OCI-M2 (cell line): ENCODE data around the gene TNIK.

Experiments
- DNase-seq: peaks from one replicate; lab custom pipeline; 2025; ENCODE audit not compliant: unreplicated experiment; lab: John Stamatoyannopoulos, UW

Gene TNIK

DNA sequence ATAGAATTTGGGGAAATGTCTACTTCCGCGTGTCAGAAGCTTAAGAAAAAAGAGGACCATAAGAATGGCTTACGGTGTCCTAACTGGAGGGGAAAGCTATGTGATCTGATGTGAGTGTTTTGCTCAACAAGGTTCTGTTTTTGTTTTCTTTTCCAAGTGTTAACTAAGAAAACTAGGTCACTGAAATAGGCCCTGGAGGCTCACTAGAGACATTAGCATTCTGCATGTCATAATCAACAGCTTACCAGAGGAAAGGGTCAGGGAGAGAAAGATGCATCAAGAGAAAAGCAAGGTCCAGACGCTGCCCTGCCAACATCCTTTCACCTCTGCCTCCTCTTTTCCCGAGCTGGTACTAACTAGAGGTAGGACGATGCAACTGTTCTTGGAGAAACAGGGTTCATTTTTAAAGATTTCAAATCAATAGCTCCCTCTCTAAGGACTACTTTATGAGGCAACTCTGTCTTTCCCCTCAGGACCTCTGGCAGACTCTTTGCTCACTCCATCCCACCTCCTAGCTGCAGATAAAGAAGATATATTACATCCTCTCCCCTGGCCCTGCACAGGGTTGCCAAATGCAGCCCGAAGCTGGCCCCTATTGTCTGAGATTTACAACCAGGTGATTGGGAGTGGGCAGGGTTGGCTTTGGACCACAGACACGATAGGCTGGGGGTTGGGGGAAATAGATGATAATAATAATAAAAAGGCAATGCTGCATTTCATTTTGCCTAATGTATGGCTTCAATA lies 223.8 kb downstream of the TNIK start:
- DNase-seq = no peak

DNA sequence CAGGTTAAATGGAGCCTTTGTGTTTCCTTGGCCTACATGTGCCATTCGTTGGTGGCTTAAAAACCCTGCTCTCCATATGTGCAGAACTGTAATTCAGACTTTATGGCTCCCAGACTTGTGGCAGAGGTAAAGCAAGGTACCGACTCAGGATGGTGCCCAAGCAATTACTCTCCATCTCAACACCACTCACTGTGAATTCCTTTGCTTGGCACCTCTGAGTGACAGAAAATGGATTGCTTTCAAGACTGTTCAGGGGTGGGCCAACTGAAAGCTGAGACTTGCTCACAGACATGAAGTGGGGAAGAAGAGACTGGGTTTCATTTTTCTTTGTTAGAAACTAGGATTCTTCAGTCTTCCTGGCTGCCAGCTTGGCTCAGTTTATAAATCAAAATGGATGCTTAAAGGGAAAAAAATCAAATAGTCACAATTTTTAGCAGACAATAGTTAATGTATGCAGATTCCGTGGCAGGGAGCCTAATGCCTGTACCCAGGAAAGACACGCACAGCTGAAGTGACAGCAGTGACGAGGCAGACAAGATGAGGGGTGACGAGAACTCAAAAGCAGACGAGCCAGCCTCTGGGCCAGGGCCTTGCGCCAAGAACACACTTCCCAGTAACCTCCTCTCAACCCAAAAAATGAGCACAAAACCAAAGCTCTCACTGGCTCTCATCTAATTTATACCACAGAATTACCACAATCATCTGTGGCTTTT lies 225.8 kb downstream of the TNIK start:
- DNase-seq = no peak

DNA sequence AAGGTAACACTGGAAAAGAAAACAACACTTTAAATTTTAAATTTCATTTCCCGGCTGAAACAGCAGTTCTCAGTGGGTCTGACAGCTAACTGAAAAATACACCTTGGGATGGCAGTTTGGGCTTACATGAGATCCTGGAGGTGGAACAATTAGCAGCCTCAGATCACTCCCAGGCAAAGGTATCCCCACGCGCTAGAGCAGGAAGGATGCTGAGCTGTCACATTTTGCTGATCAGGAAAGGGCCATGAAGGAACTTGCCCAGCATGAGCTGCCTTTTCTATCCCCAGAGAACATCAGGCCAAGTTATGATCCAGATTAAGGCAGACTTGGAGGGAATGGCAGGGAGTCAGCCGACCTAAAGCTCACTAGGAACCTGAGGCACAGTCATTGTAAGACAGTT lies 228.8 kb downstream of the TNIK start:
- no peak for DNase-seq

- DNase-seq = no peak
These were observed 229.3 kb downstream of the TNIK start for GRCh38 chr3:171230865-171231264.

- DNase-seq = no peak
These were observed 231.0 kb downstream of the TNIK start for GRCh38 chr3:171229173-171229572.

- no peak for DNase-seq
These were observed 232.0 kb downstream of the TNIK start for GRCh38 chr3:171228240-171228639.

- no peak for DNase-seq
These were observed 232.4 kb downstream of the TNIK start for GRCh38 chr3:171227828-171228227.

GRCh38 chr3:171227359-171227758 lies 232.8 kb downstream of the TNIK start:
- DNase-seq = no peak

- no peak for DNase-seq
These were observed 233.4 kb downstream of the TNIK start for GRCh38 chr3:171226794-171227193.

- no peak for DNase-seq
These were observed 234.5 kb downstream of the TNIK start for GRCh38 chr3:171225708-171226107.

DNA sequence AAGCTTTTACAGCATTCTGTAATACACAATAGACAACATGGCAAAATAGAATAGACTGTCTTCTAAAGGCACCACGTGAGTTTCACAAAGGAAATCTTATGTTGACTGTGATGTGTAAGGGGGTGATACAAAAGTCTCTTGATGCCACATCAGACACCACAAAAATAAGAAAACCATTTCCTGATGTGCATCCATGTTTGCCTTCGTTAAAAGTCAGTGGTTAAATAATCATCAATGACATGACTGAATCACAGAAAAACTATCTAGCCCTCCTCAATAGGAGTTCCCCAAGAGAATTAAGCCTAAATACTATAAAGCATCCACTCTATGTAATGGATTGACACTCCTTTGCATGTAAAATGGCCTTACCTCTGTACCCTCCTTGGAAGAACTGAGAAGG lies 235.0 kb downstream of the TNIK start:
- DNase-seq = no peak

DNA sequence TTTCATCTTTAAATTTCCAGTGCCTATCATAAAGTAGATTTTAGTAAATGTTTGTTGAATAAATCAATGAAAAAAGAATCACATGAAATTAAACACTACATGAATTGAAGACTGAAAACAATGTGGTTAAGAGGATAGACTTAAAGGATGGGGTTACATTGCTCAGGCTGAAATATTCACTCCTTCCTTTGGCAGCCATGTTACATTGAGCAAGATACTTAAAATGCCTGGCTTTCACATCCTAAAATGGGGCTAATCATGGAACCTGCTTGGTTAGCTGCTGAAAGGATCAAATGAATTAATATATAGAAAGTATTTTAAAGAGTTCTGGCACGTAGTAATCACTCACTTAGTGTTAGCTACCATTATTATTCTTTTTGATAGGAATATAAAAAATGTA lies 236.8 kb downstream of the TNIK start:
- DNase-seq = no peak

GRCh38 chr3:171222995-171223394 lies 237.2 kb downstream of the TNIK start:
- no peak for DNase-seq

DNA sequence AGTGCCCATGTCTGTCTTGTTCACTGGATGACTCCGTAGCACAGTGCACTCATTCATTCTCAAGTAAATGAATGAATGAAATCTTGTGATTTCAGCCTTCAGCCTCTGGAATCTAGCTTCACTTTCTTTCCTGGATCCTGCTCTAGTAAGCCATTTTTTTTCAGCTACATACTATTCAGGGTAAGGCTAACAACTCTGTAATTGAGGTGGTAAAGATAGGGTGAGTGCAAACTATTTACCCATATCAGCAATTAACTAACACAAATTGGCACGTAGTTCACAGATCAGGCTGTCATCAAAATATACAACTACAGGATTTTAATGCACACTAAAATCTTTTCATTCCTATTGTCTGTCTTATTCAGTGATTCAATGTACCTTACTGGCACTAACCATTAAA lies 238.6 kb downstream of the TNIK start:
- DNase-seq = no peak

GRCh38 chr3:171221104-171221503 lies 239.1 kb downstream of the TNIK start:
- DNase-seq = no peak

DNA sequence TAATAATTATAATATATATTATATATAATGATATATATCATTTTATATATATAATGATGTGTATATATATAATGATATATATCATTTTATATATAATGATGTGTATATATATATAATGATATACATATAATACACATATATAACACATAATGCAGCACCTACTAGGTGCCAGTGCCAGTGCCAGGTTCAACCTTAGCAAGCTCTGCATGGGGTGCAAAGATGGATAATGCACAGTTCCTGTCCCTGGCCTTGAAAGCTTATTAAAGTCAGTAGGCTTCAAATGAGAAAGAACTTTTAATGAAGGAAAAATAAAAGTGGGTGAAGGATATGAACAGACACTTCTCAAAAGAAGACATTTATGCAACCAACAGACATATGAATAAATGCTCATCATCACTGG lies 240.9 kb downstream of the TNIK start:
- DNase-seq = no peak

DNA sequence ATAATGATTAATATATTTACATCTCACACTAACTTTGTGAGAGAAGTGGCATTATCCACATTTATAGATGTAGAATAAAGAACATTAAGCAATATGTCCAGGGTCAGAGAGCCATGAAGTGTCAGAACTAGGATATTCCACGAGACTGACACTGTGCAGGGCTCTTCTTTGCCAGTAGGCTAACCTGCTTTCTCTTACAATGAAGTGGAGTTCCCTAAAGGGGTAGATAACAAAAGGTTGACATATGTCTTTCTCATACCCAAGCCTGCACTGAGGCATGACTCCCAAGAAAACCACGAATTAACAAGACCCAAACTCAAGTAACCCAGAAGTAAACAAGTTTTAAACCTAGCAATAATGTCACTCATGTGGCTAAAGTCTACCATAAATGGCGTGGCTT lies 242.1 kb downstream of the TNIK start:
- no peak for DNase-seq

DNA sequence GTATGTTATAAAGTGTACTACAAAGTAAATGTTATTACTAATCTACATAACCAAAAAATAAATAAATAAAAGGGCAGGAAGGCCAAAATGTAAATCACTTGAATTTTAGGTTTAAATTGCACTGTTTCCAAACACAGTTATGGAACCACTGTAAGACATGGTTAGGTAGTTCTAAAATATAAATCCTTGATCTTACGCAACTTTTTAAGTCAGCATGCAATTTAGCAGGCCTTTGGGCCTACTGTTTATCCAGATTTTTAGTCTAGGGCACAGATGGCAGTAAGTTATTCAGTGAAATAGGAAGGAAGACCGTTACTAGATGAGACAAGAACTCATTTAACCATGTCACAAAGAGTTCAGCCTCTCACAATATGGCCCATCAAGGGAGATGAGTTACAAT lies 246.3 kb downstream of the TNIK start:
- no peak for DNase-seq

GRCh38 chr3:171213178-171213577 lies 247.0 kb downstream of the TNIK start:
- DNase-seq = no peak

- no peak for DNase-seq
These were observed 247.6 kb downstream of the TNIK start for GRCh38 chr3:171212648-171213047.

DNA sequence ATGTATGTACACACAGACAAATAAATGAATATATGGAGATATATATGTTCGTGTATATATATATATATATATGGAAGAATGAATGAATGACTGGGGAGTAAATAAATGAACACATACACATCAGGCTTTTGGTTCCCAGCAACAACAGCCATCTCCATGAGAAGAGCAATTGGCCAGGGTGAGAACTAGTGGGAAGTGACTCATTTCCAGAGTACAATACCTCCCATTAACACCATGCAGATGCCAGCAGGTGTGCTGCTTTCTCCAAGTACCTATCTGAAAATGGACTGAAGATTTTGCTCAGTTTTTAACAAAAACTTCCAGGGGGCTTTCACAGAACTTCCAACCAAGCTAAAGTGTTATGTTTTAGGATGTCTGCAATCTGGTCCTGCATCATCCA lies 253.9 kb downstream of the TNIK start:
- DNase-seq = no peak

DNA sequence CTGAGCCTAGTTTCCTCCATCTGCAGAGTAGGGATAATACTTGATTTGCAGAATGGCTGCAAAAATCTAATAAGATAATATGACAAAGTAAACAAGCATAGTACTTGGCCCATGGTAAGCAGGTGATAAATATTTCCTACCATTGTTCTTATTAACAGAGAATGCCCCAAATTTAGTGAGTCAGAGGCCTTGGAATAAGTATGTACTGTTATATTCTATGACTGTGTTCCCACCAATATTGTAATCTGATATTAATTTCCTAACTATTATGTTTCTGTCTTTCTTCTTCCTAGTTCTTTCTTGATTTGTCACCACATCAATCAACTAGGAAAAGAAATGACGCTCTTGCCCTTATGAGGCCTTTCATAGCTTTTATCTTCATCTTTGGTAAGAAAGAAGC lies 255.3 kb downstream of the TNIK start:
- no peak for DNase-seq

GRCh38 chr3:171201825-171202224 lies 258.4 kb downstream of the TNIK start:
- no peak for DNase-seq
